ENCODE data around the gene CTNNA3. TPM values are rescaled to one million over a fixed set of nuclear protein-coding genes. Genes with fewer than 3 reads are reported as not detected.
A peak's percentile ranks its signal among the peaks of the same experiment; 100 is the strongest.

Gene CTNNA3
- total RNA-seq, 6 experiments from 2014 or later, result 0.19 to 3.6 (median 1.2) TPM

- Histone ChIP-seq H3K27ac (no peak overlapping the region), H3K4me3 (no peak overlapping the region), H3K36me3 (no peaks in the 10 kb centered on the region), H3K4me1 (peaks cover 0 to 24% (median 4%) of the 10 kb centered on the region in 4 donors), H3K27me3 (no peaks in the 10 kb centered on the region), H3K9me3 (no peaks in the 10 kb centered on the region)
- intact Hi-C loops (cut with DNase I), result no loop called here
- 37% methylated on average over 4 of the region's 4 CpGs for WGBS (ENCODE audit: insufficient coverage, low coverage, low lambda C conversion rate, missing lambda C conversion rate)
- DNase-seq (peak in 1 of 3 donors; percentile 48), ATAC-seq (peak; percentile 77 to 88 (median 83))
- no peak for TF ChIP-seq POLR2A (IDR thresholded peaks at IDR 0.05)
- TF ChIP-seq, protein P1, sequence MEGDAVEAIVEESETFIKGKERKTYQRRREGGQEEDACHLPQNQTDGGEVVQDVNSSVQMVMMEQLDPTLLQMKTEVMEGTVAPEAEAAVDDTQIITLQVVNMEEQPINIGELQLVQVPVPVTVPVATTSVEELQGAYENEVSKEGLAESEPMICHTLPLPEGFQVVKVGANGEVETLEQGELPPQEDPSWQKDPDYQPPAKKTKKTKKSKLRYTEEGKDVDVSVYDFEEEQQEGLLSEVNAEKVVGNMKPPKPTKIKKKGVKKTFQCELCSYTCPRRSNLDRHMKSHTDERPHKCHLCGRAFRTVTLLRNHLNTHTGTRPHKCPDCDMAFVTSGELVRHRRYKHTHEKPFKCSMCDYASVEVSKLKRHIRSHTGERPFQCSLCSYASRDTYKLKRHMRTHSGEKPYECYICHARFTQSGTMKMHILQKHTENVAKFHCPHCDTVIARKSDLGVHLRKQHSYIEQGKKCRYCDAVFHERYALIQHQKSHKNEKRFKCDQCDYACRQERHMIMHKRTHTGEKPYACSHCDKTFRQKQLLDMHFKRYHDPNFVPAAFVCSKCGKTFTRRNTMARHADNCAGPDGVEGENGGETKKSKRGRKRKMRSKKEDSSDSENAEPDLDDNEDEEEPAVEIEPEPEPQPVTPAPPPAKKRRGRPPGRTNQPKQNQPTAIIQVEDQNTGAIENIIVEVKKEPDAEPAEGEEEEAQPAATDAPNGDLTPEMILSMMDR (IDR thresholded peaks at IDR 0.05), result no peak
These were observed 1412.0 kb downstream of the CTNNA3 start for GRCh38 chr10:66283874-66284464.

GRCh38 chr10:66283064-66283463, 1412.9 kb downstream of the CTNNA3 start:
- Histone ChIP-seq H3K36me3 (no peaks in the 10 kb centered on the region), H3K27me3 (no peaks in the 10 kb centered on the region), H3K9me3 (no peaks in the 10 kb centered on the region), H3K4me3 (no peak overlapping the region), H3K27ac (no peak overlapping the region), H3K4me1 (peaks cover 0 to 24% (median 4%) of the 10 kb centered on the region in 4 donors)
- no peak for TF ChIP-seq POLR2A (IDR thresholded peaks at IDR 0.05)
- TF ChIP-seq, protein P1 (IDR thresholded peaks at IDR 0.05), result no peak
- ATAC-seq (no peak), DNase-seq (no peak)
- intact Hi-C loops (cut with DNase I), result no loop called here
- 80% methylated on average over 2 of the region's 2 CpGs for WGBS (ENCODE audit: insufficient coverage, low coverage, low lambda C conversion rate, missing lambda C conversion rate)

- intact Hi-C loops (cut with DNase I), result no loop called here
- Histone ChIP-seq H3K36me3 (no peaks in the 10 kb centered on the region), H3K4me3 (no peak overlapping the region), H3K27me3 (no peaks in the 10 kb centered on the region), H3K4me1 (peaks cover 0 to 24% (median 4%) of the 10 kb centered on the region in 4 donors), H3K27ac (no peak overlapping the region), H3K9me3 (no peaks in the 10 kb centered on the region)
- DNase-seq, result no peak
- 27% methylated on average over 1 of the region's 1 CpG for WGBS (ENCODE audit: insufficient coverage, low coverage, low lambda C conversion rate, missing lambda C conversion rate)
- ATAC-seq, result peak; percentile 80 to 87 (median 82)
- TF ChIP-seq, protein P1 (IDR thresholded peaks at IDR 0.05), result no peak
- TF ChIP-seq POLR2A (IDR thresholded peaks at IDR 0.05), result no peak
These were observed 1414.7 kb downstream of the CTNNA3 start for GRCh38 chr10:66281327-66281726.

- H3K4me3 ChIP-seq, result no peak overlapping the region
- H3K36me3 ChIP-seq, result no peaks in the 10 kb centered on the region
- no peak for ATAC-seq
- 77% methylated on average over 4 of the region's 4 CpGs for WGBS (ENCODE audit: insufficient coverage, low coverage, low lambda C conversion rate, missing lambda C conversion rate)
- H3K27me3 ChIP-seq, result no peaks in the 10 kb centered on the region
- DNase-seq, result no peak
- intact Hi-C loops (cut with DNase I), result no loop called here
- no peak overlapping the region for H3K27ac ChIP-seq
- H3K4me1 ChIP-seq, result peaks cover 0 to 11% (median 0%) of the 10 kb centered on the region in 4 donors
- no peaks in the 10 kb centered on the region for H3K9me3 ChIP-seq
- TF ChIP-seq POLR2A (IDR thresholded peaks at IDR 0.05), result no peak
- TF ChIP-seq, protein P1 (IDR thresholded peaks at IDR 0.05), result no peak
These were observed 1418.5 kb downstream of the CTNNA3 start for GRCh38 chr10:66277481-66277880.

Measured in right lobe of liver (tissue), 6 donors.